GM21786 (cell line): ENCODE measurements around the gene FUNDC2.
A peak's percentile ranks its signal among the peaks of the same experiment; 100 is the strongest.

Experiments used
- ATAC-seq: cut with Tn5 transposase; IDR thresholded peaks from one replicate; pipeline ENCODE4 v1.9.1; 2021; ENCODE audit not compliant: unreplicated experiment

Gene FUNDC2

GRCh38 chrX:155023907-155024833 lies 2.5 kb upstream of the FUNDC2 start:
- no peak for ATAC-seq

DNA sequence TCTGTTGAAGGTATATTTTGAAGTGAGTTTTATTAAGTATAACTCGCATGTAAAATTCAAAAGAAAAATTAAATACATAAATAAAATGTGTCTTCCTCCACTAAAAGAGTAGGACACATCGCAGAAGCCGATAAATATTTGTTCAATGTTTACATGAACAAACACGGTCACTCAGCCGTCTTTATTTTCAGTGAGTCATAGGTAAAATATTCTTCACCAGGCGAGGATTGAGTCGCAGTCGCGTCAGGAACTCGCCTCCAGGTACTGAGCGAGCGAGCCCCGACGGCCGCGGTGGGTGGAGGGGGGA lies 271 bp upstream of the FUNDC2 start:
- no peak for ATAC-seq

- ATAC-seq: no peak
Observed at GRCh38 chrX:155027509-155028066, 944 bp downstream of the FUNDC2 start.

DNA sequence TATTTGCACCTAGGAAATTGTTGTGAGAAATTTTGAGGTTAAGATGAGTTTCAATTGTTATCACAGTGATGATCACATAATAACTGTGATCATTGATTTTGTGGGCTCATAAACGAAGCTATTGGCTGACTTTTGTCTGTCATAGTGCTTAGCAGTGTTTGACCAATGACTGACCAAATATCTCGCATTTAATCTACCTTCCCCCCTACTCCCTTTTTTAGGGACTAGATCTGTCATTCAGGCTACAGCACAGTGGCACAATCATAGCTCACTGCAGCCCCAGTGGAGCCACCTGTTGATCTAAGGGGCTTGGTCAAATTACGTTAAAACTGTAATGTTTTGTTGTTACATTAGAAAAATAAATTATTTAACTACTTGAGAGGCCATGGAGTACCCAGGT lies 1.5 kb downstream of the FUNDC2 start:
- no peak for ATAC-seq

DNA sequence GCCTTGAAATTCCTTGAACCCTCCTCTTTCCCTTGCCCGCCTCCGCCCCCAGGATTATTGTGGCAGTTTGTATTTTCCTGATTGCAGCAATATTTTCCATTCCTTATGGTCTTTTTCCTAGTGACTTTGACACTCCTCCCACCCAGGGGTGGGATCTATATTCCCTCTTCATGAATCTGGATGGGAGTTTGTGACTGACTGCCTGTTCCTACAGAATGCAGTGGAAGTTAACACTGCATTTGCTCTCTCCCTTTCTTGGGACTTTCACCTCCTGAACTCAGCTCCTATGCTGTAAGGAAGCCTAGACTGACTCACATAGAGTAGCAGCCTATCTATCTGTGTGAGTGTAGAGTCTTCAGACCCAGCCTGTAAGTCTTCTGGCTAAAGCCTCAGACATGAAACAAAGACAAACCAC lies 2.2 kb downstream of the FUNDC2 start:
- ATAC-seq: no peak

DNA sequence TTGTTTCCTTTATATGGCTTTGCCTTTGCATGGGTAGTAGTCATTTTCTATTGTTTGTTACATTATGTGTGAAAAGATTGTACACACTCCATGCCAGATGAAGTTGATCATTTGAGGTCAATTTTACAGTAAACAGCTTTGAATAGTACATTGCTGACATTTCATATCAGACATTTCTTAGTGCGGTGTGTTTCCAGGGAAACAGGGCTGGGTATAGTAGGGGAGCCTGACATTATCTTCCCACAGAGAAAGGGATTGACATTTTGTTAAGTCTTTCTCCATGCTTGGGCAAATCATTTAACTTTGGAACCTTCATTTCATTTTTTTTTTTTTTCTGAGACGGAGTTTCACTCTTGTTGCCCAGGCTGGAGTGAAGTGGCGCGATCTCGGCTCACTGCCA lies 5.0 kb downstream of the FUNDC2 start:
- ATAC-seq: no peak

DNA sequence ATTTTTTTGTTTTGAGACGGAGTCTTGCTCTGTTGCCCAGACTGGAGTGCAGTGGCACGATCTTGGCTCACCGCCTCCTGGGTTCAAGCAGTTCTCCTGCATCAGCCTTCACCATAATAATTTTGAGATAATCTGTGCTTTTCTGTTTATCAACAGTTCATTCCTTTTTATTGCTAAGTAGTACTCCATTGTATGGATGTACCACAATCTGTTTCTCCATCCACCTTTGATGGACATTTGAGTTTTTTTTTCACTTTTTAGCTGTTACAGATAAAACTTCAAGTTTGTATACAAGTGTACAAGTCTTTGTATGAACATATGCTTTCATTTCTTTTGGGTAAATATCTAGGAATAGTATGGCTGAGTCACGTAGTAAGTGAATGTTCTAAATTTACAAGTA lies 9.0 kb downstream of the FUNDC2 start:
- ATAC-seq: no peak

DNA sequence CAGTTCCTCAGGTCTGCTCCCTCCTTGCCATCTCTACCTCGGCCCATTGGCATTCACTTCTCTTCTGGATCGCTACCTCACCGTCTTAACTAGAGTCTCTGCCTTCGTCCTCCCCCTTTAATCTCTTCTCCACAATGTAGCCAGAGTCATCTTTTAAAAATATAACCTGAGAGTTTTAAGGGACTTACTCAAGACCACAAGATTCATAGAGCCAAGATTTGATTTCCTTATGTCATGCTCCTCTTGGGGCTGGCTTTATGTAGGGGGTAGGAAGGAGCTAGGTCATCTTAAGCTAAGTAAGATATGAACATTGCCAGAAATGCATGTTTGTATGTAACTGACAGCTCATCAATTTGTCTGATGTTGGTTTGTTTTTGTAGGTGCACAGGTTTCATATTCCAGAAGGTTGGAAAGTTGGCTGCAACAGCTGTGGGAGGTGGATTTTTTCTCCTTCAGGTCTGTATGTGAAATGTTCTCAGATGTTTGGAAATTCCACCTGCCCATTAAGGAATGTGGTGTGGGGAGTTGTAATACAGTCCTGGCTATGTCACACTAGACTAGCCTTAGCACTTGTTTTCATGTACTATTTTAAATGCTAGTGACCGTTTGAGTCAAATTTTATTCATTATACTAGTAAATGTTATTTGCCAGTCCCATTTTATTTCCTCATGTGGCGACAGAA lies 19.6 kb downstream of the FUNDC2 start:
- ATAC-seq: no peak

GRCh38 chrX:155046811-155047528 lies 20.3 kb downstream of the FUNDC2 start:
- no peak for ATAC-seq

DNA sequence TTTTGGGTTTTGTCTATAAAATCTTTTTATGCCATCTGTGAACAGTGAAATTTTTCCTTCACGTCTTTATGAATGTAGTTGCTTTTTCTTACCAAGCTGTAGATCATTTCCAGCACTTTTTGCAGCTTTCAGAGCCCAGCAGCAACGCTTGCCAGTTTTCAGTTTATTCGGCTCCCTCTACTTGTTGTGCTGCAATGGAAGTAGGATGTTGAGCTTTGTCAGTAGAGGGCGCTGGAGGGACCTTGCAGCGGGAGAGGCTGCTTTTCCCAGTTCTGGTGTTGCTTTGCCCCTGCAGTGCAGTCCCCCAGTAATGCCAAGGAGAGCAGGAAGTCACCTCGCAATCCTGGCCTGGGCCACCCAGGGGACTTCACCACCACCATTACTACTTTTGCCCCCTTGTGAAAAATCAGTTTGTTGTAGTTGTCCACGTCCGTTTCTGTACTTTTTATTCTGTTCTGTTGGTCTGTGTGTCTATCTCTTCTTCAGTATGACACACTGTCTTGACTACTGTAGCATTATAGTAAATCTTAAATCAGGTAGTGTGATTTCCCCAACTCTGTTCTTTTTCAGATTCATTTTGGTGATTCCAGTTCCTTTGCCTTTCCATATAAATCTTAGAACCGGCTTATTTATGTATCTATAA lies 22.5 kb downstream of the FUNDC2 start:
- peak; percentile 52 for ATAC-seq

GRCh38 chrX:155052738-155053498 lies 26.3 kb downstream of the FUNDC2 start:
- no peak for ATAC-seq

GRCh38 chrX:155053656-155054055 lies 27.0 kb downstream of the FUNDC2 start:
- no peak for ATAC-seq

DNA sequence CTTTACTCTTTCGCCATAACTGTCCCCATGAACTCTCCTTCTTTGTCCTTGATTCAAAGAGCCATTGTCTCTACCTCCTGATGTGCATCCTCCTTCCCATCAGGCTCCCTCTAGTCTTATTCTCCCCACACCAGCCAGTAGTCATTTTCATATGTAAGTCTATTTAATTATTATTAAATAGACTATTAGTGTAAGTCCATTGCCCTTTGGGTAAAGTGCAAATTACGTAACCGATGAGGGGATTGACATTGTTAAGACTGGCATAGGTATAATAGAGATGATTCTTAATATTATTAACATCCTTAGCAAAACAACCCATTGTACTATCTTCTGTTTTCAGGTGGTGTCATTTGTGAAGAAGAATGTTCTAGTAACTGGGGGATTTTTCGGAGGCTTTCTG lies 27.6 kb downstream of the FUNDC2 start:
- ATAC-seq: no peak

- ATAC-seq: no peak
Observed at GRCh38 chrX:155055494-155055893, 28.9 kb downstream of the FUNDC2 start.

DNA sequence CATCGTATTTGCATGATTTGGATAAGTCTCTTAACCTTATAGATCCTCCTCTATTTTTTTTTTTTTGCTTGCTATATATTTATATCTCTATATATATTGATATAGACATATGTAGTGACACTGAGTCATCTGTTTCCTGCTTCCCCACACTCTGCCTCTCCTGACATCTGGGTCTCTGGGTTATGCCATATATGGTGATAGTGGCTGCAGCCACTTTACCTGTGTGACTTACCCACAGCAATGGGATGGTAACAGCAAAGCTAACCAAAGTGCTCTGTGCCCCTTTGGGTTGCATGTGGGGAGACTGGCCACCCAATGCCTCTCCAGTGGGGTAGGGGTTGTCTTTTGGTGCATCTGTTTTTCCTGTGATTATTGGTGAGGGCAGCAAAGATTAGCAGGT lies 29.8 kb downstream of the FUNDC2 start:
- no peak for ATAC-seq

DNA sequence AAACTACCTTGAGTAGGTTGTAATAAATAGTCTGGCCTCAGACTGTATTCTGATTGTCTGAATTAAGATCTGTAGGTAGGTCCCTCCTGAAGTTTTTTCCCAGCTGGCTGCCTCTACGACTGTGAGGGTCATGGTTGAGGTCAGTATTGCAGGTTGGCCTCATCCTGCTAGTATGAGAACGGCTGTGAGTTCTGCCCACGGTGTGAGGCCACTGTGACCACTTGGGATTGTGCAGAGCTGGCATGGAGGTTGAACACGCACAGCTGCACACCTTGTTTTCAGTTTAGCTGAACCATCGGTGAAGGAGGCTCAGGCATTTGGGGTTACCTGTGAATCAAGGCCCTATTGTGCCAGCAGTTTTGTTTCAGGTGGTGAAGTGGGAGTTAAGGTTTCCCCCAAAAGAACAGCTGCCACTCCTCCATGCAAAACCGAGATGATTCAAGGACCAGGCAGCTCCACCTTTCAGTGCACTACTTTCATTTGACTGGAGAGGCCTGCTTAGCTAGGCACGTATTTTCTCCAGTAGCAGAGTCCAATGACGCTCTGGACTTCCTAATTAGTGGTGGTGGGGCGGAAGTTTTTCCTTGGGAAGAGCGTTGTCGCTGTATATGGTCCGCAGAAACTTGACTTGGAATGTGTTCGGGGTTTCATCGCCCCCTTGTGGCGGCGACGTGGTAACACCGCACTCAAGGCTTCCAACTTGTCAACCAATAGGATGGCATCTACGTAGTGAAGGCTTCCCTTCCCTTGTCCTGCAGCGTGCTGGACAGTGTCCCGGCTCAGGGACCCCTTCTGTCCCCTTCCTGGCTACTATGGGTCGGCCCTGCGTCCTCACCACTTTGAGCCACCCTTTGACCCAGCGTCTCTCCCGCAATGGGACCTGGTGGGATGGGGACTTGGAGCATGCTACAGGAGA lies 30.5 kb downstream of the FUNDC2 start:
- peak; percentile 84 for ATAC-seq

DNA sequence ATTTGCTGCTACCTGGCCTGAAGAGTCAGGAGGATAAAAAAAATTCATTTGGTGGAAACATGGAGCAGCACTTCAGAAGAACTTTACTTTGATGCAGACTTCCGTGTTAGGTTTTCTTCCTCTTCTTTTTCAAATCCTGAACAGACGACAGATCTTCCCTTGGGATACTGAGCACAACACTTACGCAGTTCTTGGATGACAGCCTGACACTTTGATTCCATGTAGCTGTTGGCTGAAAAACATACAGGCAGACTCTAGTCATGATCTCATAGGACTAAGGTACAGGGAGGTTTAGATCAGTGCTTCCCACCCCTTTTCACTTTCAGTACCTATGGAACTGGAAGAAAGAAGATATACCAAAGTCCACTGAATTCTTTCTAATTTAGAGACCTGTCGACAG lies 35.1 kb downstream of the FUNDC2 start:
- no peak for ATAC-seq

DNA sequence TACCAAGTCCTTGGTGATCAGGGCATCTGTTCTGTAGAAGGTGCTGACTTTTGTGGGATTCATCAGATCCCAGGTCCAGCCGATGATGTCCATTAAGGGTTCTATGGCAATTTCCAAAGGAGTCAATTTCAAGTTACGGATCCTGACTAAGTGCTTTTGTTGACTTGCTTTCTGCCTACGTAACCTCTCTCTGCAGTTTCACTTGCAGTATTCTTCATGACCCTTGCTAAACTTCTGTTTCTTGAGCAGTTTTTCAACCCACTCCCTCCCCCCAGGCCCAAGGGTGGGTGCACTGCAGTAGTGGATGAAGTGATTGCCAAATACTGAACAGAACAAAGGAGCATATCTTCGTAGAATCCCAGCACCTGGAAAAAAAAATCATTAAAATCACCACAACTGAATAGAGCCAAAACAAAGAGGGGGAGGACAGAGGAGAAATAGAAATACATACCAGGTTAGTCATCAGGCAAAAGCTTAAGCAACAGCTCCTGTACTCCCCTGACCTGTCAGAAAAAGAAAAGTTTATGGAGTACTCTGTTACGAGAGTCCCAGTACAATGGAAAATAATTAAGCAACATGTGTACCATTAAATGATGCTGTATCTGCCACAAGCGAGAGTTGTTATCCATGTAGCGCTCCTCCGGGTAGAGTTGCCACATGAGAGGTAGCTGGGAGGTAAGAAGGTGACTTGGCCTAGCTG lies 38.5 kb downstream of the FUNDC2 start:
- no peak for ATAC-seq

DNA sequence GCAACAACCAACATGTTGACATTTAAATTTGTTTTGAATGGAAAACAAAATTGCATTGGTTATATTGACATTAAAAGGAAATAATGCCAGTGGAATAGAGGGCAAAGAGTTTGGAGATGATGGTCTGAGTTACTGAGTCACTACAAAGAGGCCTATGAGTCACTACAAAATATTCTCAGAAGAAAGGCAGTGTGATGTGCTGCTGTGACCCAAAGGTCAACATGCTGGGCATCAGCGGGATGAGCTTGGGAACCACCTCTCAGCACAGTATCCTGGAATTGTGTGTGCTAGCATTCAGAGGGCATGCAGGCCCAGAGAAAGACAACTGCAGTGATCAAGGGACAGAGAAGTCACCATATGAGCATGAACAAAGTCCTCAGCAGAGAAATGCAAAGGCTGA lies 41.5 kb downstream of the FUNDC2 start:
- ATAC-seq: no peak
